Measurements from ENCODE around the gene PER3. TPM values are rescaled to one million over a fixed set of nuclear protein-coding genes. Genes with fewer than 3 reads are reported as not detected.
A peak's percentile ranks its signal among the peaks of the same experiment; 100 is the strongest.

The PER3 gene
- total and polyA plus RNA-seq, 9 of the 15 experiments (the other 6 are each of a cell fraction or from before 2014, with no cell fraction given), result 11.9 to 22.5 (median 14.6) TPM

GRCh38 chr1:7850786-7851185 lies 66.7 kb downstream of the PER3 start:
- 38% methylated on average over 15 of the region's 15 CpGs for WGBS (ENCODE audit: insufficient coverage, low coverage, missing lambda C conversion rate)
- Histone ChIP-seq H3K36me3 (ENCODE audit: control insufficient read depth, insufficient read depth, low read length) (no peaks in the 10 kb centered on the region), H2AFZ (ENCODE audit: low read depth, low read length) (peak overlapping the region; percentile 25; the same call in 1 of the 2 replicates)

More at GRCh38 chr1:7850786-7851185, 66.7 kb downstream of the PER3 start:
- in situ Hi-C loops (cut with MboI) (no loop called here), intact Hi-C loops (cut with micrococcal nuclease) (no loop called here)
- H3K9me1 ChIP-seq (ENCODE audit: control insufficient read depth, insufficient read depth, low read length), result no peaks in the 10 kb centered on the region
- no TSS peak for BruUV-seq (replicated peaks)
- ATAC-seq (no peak), DNase-seq (ENCODE audit: extremely low read depth in 1 of 4, low spot score in 3 of 4) (no peak), FAIRE-seq (no peak)
- H3K9me3 ChIP-seq (replicated peaks; ENCODE audit: control insufficient read depth, insufficient read depth, low read depth, low read length), result no peaks in the 10 kb centered on the region
- no peak overlapping the region for H3K27ac ChIP-seq (ENCODE audit: extremely low read depth, low read depth, low read length)
- no peaks in the 10 kb centered on the region for H3K79me2 ChIP-seq (ENCODE audit: control insufficient read depth, insufficient read depth, low read length)
- POLR2A ChIA-PET, result interaction anchor here (1.2 kb wide), 1 partner anchor 182 kb away, joined by 3 read pairs; no protein-coding TSS in a partner anchor
- CTCF ChIA-PET (ENCODE audit: low intra/inter-chr PET ratio), result no interaction called here
- H3K4me1 ChIP-seq (replicated peaks in 1 of 2; ENCODE audit: control insufficient read depth in 2 of 2, insufficient read depth in 2 of 2, low read length in 2 of 2), result peaks cover 2 to 8% of the 10 kb centered on the region in 2 experiments; a peak in 3 of 5 replicates
- no peaks in the 10 kb centered on the region for H4K20me1 ChIP-seq (replicated peaks; ENCODE audit: control insufficient read depth, insufficient read depth, low read length)
- H3K9ac ChIP-seq (ENCODE audit: insufficient read depth in 1 of 2, low read depth in 2 of 2, low read length in 2 of 2), result no peak overlapping the region
- no peaks in the 10 kb centered on the region for H3K27me3 ChIP-seq (ENCODE audit: control insufficient read depth in 2 of 2, insufficient read depth in 2 of 2, low read length in 2 of 2)
- H3K4me3 ChIP-seq, result no peak overlapping the region
- no peak for TF ChIP-seq CHCHD3 (CRISPR knock-in tag; IDR thresholded peaks at IDR 0.05)
- TF ChIP-seq POLR2A (conservative IDR thresholded peaks at IDR 0.05), result no peak
- TF ChIP-seq CEBPG (CRISPR knock-in tag; IDR thresholded peaks at IDR 0.05), result no peak
- no peak for TF ChIP-seq CEBPG (tag; conservative IDR thresholded peaks at IDR 0.05 in 1 of 2, IDR thresholded peaks at IDR 0.05 in 1 of 2)
- no peak for TF ChIP-seq STAT6 (CRISPR knock-in tag; IDR thresholded peaks at IDR 0.05)
- no peak for TF ChIP-seq ZNF449 (CRISPR knock-in tag; IDR thresholded peaks at IDR 0.05)
- TF ChIP-seq MTF1 (CRISPR knock-in tag; IDR thresholded peaks at IDR 0.05; ENCODE audit: borderline replicate concordance), result no peak
- no peak for TF ChIP-seq ZNF589 (CRISPR knock-in tag; IDR thresholded peaks at IDR 0.05; ENCODE audit: low read depth)
- TF ChIP-seq KAT2B (IDR thresholded peaks at IDR 0.05; ENCODE audit: low read depth, low read length), result no peak
- no peak for TF ChIP-seq ZNF143 (CRISPR knock-in tag; IDR thresholded peaks at IDR 0.05)
- no peak for TF ChIP-seq THRAP3 (IDR thresholded peaks at IDR 0.05; ENCODE audit: borderline replicate concordance)
- no peak for TF ChIP-seq VEZF1 (CRISPR knock-in tag; IDR thresholded peaks at IDR 0.05)
- TF ChIP-seq NFRKB (IDR thresholded peaks at IDR 0.05; ENCODE audit: low read depth), result no peak
- no peak for TF ChIP-seq RCOR1 (IDR thresholded peaks at IDR 0.05; ENCODE audit: borderline replicate concordance in 1 of 2, low read depth in 2 of 2, low read length in 2 of 2)
- TF ChIP-seq MYNN (IDR thresholded peaks at IDR 0.05), result no peak
- no peak for TF ChIP-seq MYNN (CRISPR knock-in tag; IDR thresholded peaks at IDR 0.05)
- TF ChIP-seq ARID2 (IDR thresholded peaks at IDR 0.05), result no peak
- no peak for TF ChIP-seq GABPB1 (CRISPR knock-in tag; IDR thresholded peaks at IDR 0.05)
- no peak overlapping the region for H3K4me2 ChIP-seq (ENCODE audit: insufficient read depth, low read length)

Data from K562 (cell line).